ENCODE data around the gene MMP20. TPM values are rescaled to one million over a fixed set of nuclear protein-coding genes. Genes with fewer than 3 reads are reported as not detected.

The MMP20 gene
- polyA plus RNA-seq, 1 experiment: not detected

DNA sequence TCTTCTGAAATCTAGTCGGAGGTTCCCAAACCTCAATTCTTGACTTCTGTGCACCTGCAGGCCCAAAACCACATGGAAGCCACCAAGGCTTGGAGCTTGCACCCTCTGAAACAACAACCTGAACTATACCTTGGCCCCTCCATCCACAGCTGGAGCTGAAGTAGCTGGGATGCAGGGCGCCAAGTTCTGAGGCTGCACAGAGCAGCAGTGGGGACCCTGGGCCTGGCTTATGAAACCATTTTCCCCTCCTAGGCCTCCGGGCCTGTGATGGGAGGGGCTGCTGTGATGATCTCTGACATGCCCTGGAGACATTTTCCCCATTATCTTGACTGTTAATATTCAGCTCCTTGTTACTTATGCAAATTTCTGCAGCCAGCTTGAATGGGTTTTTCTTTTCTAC lies 56.3 kb downstream of the MMP20 start:
- POLR2A ChIA-PET: no interaction called here
- DNase-seq (ENCODE audit: low read depth, low spot score): no peak
- Histone ChIP-seq H3K27ac (ENCODE audit: low read depth, low read length) (no peak overlapping the region), H3K9me3 (ENCODE audit: control insufficient read depth, insufficient read depth, low read length) (peaks cover 11% of the 10 kb centered on the region; the same call in 1 of the 2 replicates), H3K4me3 (ENCODE audit: low read depth, low read length) (no peak overlapping the region), H3K27me3 (ENCODE audit: control insufficient read depth, insufficient read depth, low read length) (no peaks in the 10 kb centered on the region)
- CTCF ChIA-PET: interaction anchor here (0.9 kb wide), 1 partner anchor 23 kb away, joined by 3 read pairs; no protein-coding TSS in a partner anchor
- TF ChIP-seq, protein P1, sequence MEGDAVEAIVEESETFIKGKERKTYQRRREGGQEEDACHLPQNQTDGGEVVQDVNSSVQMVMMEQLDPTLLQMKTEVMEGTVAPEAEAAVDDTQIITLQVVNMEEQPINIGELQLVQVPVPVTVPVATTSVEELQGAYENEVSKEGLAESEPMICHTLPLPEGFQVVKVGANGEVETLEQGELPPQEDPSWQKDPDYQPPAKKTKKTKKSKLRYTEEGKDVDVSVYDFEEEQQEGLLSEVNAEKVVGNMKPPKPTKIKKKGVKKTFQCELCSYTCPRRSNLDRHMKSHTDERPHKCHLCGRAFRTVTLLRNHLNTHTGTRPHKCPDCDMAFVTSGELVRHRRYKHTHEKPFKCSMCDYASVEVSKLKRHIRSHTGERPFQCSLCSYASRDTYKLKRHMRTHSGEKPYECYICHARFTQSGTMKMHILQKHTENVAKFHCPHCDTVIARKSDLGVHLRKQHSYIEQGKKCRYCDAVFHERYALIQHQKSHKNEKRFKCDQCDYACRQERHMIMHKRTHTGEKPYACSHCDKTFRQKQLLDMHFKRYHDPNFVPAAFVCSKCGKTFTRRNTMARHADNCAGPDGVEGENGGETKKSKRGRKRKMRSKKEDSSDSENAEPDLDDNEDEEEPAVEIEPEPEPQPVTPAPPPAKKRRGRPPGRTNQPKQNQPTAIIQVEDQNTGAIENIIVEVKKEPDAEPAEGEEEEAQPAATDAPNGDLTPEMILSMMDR (IDR thresholded peaks at IDR 0.05; ENCODE audit: low read depth, low read length): no peak

DNA sequence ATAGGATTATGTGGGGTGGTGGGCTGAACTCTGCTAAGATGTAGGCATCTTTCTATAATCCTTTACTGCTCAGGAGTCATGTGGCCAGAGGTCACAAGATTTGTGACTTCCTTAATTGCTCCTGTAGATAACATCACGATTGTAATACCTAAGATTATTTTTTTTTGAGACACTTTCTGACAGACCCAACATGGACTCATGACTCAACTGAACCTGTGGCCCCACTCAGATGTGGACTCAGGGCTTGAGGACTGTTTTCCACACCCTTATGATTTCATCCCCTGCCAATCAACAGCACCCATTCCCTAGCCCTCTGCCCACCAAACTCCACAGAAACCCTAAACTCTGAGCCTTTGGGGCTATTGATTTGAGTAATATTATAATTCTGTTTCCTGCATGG lies 59.0 kb downstream of the MMP20 start:
- TF ChIP-seq, protein P1 (IDR thresholded peaks at IDR 0.05; ENCODE audit: low read depth, low read length): no peak
- no peak overlapping the region for H3K4me3 ChIP-seq (ENCODE audit: low read depth, low read length)
- no peaks in the 10 kb centered on the region for H3K27me3 ChIP-seq (ENCODE audit: control insufficient read depth, insufficient read depth, low read length)
- no peak for DNase-seq (ENCODE audit: low read depth, low spot score)
- ChIA-PET POLR2A (no interaction called here), CTCF (no interaction called here)
- no peak overlapping the region for H3K27ac ChIP-seq (ENCODE audit: low read depth, low read length)
- H3K9me3 ChIP-seq (ENCODE audit: control insufficient read depth, insufficient read depth, low read length): peaks cover 11% of the 10 kb centered on the region; the same call in 1 of the 2 replicates

DNA sequence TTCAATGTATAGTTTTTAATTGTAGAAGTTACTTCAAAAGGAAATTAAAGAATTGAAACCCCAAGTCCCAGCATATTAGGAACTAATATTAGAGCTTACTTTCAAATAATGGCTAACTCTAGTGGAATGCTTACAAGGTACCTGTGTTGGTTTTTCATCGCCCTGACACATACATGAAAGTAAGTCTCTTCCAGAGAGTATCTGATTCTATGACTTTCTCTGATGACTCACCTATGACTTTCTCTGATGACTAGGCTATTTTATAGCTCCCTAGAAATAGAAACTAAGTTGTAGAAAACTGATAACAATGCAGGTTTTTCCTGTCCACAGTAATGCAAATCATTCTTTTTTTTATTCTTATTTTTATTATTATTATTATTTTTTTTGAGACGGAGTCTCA lies 61.0 kb downstream of the MMP20 start:
- no peak overlapping the region for H3K4me3 ChIP-seq (ENCODE audit: low read depth, low read length)
- H3K9me3 ChIP-seq (ENCODE audit: control insufficient read depth, insufficient read depth, low read length): peaks cover 11% of the 10 kb centered on the region; the same call in 1 of the 2 replicates
- TF ChIP-seq, protein P1 (IDR thresholded peaks at IDR 0.05; ENCODE audit: low read depth, low read length): no peak
- no peak overlapping the region for H3K27ac ChIP-seq (ENCODE audit: low read depth, low read length)
- CTCF ChIA-PET: no interaction called here
- POLR2A ChIA-PET: no interaction called here
- peak; percentile 10 for DNase-seq (ENCODE audit: low read depth, low spot score)
- H3K27me3 ChIP-seq (ENCODE audit: control insufficient read depth, insufficient read depth, low read length): no peaks in the 10 kb centered on the region

DNA sequence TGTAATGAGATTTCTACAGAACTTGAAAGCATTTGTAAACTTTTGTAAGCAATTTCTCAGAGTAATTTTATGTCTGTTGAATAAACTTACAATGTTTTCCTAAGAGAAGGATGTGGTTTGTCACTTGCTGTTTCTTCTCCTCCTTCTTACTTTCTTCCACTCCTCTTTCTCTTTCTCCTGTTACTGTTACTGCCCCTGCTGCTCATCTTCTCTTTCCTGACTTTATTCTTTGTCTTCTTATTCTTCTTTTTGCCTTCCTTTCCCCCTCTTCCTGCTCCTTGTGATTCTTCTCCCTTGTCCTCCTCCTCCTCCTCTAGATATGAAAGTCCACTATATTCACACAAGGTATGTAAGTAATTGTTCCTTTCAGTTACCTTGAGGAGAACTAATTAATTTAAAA lies 63.5 kb downstream of the MMP20 start:
- ChIA-PET POLR2A (no interaction called here), CTCF (no interaction called here)
- Histone ChIP-seq H3K27me3 (ENCODE audit: control insufficient read depth, insufficient read depth, low read length) (no peaks in the 10 kb centered on the region), H3K27ac (ENCODE audit: low read depth, low read length) (no peak overlapping the region), H3K4me3 (ENCODE audit: low read depth, low read length) (no peak overlapping the region), H3K9me3 (ENCODE audit: control insufficient read depth, insufficient read depth, low read length) (peaks cover 10% of the 10 kb centered on the region)
- TF ChIP-seq, protein P1 (IDR thresholded peaks at IDR 0.05; ENCODE audit: low read depth, low read length): no peak
- no peak for DNase-seq (ENCODE audit: low read depth, low spot score)

DNA sequence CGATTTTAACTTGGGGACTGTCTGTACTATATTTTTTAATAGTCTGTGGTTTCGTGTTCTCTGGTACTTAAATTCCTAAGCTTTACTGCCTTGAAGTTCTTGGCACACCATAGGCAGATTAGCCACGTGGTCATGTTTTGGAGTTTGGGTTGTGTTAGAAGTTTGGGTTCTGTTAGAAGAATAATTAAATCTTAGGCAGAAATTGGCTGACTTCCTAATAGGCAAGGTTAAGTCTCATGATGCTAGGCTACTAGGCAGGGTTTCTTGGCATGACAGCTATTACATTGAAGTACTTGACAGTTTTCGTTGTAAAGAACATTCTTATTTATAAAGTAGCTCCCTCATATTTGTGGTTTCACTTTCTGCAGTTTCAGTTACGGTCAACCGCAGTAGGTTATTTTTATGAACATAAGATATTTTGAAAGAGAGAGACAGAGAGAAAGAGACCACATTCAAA lies 64.5 kb downstream of the MMP20 start:
- H3K9me3 ChIP-seq (ENCODE audit: control insufficient read depth, insufficient read depth, low read length): peaks cover 7% of the 10 kb centered on the region
- DNase-seq (ENCODE audit: low read depth, low spot score): peak; percentile 16
- TF ChIP-seq, protein P1 (IDR thresholded peaks at IDR 0.05; ENCODE audit: low read depth, low read length): no peak
- H3K4me3 ChIP-seq (ENCODE audit: low read depth, low read length): peak overlapping the region; percentile 49
- ChIA-PET POLR2A (no interaction called here), CTCF (no interaction called here)
- H3K27ac ChIP-seq (ENCODE audit: low read depth, low read length): no peak overlapping the region
- H3K27me3 ChIP-seq (ENCODE audit: control insufficient read depth, insufficient read depth, low read length): no peaks in the 10 kb centered on the region
